GM10266 (cell line): ENCODE results near the gene KCNQ5.

ENCODE experiments used
- DNase-seq: peaks from one replicate; pipeline ENCODE4 v3.0.0; 2012; ENCODE audit errors: extremely low spot score
- TF ChIP-seq, protein P1 (sequence below): IDR thresholded peaks from 2 replicates; pipeline ENCODE4 v1.5.1; 2012; ENCODE audit warnings: mild to moderate bottlenecking, low read depth; ENCODE audit not compliant: control insufficient read depth, insufficient read depth; ENCODE audit errors: missing control alignments

The KCNQ5 gene

DNA sequence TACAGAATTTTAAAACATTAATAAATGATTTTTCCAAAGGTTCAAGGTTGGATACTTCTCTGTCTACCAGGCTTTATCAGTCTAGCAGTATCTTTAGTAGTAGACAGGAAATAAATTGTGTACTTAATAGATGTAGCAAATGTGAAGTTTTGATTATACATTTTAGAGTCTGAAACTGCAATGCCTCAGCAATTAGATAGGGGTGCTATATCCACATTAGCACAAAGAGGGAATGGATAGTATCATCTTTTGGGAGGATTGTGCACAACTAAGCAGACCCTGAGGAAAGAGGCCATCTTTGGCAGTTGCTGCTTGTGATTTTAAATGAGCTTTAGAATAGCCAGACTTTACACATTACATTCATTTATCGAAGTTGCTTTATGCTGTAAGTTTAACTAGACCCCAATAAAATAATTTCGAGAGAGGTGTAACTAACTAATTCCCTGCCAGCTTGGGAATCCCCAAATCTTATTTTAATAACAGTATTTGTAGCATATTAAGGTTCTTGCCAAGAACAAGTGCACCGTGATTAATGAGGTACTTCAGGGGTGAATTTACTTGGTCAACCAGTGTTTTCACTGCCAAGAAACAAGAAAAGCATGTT lies 2.8 kb downstream of the KCNQ5 start:
- DNase-seq: peak; percentile 37
- TF ChIP-seq, protein P1, sequence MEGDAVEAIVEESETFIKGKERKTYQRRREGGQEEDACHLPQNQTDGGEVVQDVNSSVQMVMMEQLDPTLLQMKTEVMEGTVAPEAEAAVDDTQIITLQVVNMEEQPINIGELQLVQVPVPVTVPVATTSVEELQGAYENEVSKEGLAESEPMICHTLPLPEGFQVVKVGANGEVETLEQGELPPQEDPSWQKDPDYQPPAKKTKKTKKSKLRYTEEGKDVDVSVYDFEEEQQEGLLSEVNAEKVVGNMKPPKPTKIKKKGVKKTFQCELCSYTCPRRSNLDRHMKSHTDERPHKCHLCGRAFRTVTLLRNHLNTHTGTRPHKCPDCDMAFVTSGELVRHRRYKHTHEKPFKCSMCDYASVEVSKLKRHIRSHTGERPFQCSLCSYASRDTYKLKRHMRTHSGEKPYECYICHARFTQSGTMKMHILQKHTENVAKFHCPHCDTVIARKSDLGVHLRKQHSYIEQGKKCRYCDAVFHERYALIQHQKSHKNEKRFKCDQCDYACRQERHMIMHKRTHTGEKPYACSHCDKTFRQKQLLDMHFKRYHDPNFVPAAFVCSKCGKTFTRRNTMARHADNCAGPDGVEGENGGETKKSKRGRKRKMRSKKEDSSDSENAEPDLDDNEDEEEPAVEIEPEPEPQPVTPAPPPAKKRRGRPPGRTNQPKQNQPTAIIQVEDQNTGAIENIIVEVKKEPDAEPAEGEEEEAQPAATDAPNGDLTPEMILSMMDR: peak; percentile 58

DNA sequence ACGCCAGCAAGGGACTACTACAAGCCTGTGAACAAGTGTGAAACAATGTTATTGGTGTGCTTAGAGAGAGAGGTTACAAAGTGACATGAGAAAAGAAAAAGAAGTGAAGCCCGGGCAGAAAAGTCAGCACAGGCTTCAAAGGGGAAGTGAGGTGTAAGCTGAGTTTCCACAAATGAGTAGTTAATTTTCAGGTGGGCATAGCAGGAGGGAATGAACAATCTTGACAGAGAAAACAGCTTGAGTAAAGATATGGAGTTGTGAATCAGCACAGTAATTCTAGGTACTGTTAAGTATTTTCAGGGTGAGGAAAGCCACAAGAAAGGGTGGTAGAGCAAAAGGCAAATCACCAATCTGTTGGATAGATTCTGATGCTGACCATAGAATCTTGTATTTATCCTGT lies 4.3 kb downstream of the KCNQ5 start:
- DNase-seq: peak; percentile 34
- TF ChIP-seq, protein P1: no peak

DNA sequence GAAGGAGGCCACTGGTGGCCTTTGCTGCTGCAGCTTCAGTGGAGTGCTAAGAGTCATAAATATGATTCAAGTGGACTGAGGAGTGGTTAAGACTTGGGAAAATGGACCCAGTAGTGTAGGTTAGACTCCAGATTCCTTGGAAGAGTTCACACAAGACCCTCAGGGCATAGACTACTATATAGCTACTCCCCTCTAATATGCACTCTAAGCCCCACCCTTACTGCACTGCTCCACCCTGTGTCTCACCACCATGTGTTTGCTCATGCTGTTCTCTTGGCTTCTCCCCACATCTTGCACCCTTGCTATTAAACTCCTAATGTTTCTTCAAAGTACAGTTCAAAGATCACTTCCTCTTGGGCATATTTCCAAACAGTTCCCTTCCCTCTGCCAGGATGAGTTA lies 5.7 kb downstream of the KCNQ5 start:
- no peak for DNase-seq
- TF ChIP-seq, protein P1: no peak

DNA sequence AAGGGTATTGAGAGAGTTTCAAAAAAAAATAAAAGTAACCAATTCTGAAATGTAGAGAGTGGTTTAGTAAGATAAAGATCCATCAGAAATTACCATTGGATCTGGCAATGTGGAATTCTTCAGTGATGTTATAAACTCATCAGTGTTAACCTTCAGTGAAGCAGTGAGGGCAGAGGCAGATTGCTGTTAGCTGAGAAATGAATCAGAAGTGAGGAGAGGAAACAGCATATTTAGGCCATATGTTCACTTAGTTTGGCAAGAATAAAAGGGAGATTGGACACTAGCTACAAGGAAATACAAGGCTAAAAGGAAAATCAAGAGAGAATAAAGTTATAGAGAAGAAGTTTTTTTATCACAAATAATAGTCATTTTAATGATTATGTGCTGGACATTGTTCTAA lies 9.6 kb downstream of the KCNQ5 start:
- TF ChIP-seq, protein P1: no peak
- DNase-seq: no peak

DNA sequence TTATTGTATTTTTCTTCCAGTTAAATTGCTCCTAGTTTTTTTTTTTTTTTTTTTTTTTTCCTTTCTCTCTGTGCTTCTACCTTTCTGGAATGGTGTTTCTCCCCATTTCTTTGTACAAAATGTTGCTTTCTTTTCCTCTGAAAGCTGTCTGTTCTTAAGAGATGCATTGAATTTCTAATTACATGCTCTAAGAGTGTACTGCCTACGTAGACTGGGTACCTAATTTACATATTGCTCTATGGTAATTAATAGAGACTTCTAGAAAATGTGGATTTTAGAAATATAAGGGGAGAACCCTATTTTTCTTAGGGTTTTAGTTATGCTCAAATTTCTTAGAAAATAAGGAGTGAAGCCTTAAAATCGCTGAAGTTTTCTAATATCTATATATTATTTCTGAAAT lies 13.8 kb downstream of the KCNQ5 start:
- DNase-seq: no peak
- TF ChIP-seq, protein P1: no peak

DNA sequence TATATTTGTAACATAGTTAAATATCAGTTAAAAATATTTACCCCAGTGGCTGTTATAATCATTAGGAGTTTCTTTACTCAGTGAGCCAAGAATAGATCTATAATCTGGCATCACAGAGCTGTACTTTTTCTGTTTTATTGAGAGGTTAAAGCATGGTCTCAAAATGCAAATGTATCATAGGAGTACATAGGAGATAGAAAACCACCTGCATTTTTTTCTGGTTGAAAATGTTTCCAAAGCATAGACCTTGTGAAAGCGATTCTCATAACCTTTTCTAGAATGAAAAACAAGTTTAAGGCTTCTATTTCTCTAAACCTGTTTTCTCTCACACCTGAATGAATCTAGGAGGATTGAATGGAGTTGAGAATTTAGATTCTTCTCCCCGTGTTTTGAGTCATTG lies 14.4 kb downstream of the KCNQ5 start:
- TF ChIP-seq, protein P1: no peak
- no peak for DNase-seq

DNA sequence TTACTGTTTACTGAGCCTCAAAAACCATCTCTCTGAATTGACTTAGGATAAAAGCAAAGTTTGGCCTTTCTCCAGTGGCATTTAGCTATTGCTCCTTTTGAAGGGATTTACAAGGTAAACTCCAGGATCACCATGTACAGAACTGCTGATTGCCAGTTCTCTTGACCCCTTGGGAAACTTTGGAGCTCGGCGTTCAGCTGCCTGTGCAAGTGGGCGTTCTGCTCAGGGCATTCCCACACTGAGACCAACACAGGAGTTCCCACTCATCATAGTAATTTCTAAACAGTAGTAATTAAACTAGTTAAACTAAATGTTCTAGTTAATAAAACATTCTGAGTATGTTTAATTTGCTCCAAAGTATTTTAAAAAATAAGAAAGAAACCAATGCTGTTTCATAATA lies 14.9 kb downstream of the KCNQ5 start:
- DNase-seq: no peak

More for the DNA sequence above, 14.9 kb downstream of the KCNQ5 start:
- TF ChIP-seq, protein P1: no peak
